Progenitor cell of endocrine pancreas (in vitro differentiated cells): Measurements from ENCODE around the gene MEF2B. TPM values are rescaled to one million over a fixed set of nuclear protein-coding genes. Genes with fewer than 3 reads are reported as not detected.
"Not testable (repeated sequence)": the region's sequence is repeated elsewhere in the genome, so short reads cannot be mapped to it uniquely, and the experiment has no call there.

Experiments used
- DNase-seq: peaks from one replicate; pipeline ENCODE4 v3.0.0; 2021; ENCODE audit warnings: low spot score; ENCODE audit not compliant: unreplicated experiment
- H3K27ac Mint-ChIP-seq: 2 replicates; pipeline ENCODE4 v1.8.0; 2021; ENCODE audit warnings: mild to moderate bottlenecking, moderate library complexity, mixed read lengths
- H3K27me3 Mint-ChIP-seq: 2 replicates; pipeline ENCODE4 v1.8.0; 2021; ENCODE audit warnings: mixed read lengths
- H3K36me3 Mint-ChIP-seq: 2 replicates; pipeline ENCODE4 v1.8.0; 2022; ENCODE audit warnings: mixed read lengths; ENCODE audit not compliant: insufficient read depth
- H3K4me1 Mint-ChIP-seq: 2 replicates; pipeline ENCODE4 v1.8.0; 2021; ENCODE audit warnings: low read depth, mixed read lengths
- H3K4me3 Mint-ChIP-seq: 2 replicates; pipeline ENCODE4 v1.8.0; 2021; ENCODE audit warnings: low read depth, mild to moderate bottlenecking, moderate library complexity, mixed read lengths
- H3K9me3 Mint-ChIP-seq: 2 replicates; pipeline ENCODE4 v1.8.0; 2021; ENCODE audit warnings: low read depth, mixed read lengths
- total RNA-seq: library from RNA; stranded (reverse); gene quantifications from 2 replicates; pipeline ENCODE4 v1.2.1, GENCODE V29; 2021
- TF ChIP-seq, protein P1 (sequence below): fragments of 200-600 bp; sonication (generic); IDR thresholded peaks from one replicate; pipeline ENCODE4 v1.5.0; 2021; ENCODE audit warnings: antibody characterized with exemption, mild to moderate bottlenecking; ENCODE audit not compliant: unreplicated experiment

The MEF2B gene
- total RNA-seq, 1 donor from 2014 or later = 4.2 TPM

DNA sequence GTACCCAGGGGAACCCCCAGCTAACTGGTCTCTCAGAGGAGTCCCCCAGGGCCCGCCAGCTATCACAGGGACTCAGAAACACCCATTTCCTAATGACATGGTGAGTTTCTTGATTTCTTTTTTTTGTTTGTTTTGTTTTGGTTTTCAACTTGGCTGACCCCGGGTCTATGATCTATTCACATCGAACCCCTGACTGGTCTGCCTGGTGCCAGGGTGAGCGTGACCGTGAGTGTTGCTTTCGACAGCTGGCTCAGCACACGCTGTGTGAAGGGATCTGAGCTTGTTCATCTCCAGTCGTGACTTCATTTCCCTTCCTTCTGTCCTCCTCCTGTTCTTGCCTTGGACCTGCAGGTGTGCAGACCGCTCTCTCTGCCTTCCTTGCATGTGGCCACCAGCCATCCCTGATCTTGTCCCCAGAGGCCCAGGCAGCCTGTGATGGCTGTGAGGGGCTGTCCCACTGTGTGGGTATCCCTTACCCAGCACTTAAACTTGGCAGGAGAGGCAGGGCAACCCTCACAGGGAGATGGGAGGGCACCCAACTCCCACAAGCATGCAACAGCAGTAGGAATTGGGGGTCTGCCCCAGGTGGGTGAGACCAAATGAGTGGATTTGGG, 58.0 kb downstream of the MEF2B start:
- peak overlapping the region; percentile 49 for H3K27ac Mint-ChIP-seq
- H3K4me1 Mint-ChIP-seq = peaks cover 3% of the 10 kb centered on the region
- no peak overlapping the region for H3K4me3 Mint-ChIP-seq
- no peak for DNase-seq
- peaks cover 6% of the 10 kb centered on the region for H3K36me3 Mint-ChIP-seq
- TF ChIP-seq, protein P1, sequence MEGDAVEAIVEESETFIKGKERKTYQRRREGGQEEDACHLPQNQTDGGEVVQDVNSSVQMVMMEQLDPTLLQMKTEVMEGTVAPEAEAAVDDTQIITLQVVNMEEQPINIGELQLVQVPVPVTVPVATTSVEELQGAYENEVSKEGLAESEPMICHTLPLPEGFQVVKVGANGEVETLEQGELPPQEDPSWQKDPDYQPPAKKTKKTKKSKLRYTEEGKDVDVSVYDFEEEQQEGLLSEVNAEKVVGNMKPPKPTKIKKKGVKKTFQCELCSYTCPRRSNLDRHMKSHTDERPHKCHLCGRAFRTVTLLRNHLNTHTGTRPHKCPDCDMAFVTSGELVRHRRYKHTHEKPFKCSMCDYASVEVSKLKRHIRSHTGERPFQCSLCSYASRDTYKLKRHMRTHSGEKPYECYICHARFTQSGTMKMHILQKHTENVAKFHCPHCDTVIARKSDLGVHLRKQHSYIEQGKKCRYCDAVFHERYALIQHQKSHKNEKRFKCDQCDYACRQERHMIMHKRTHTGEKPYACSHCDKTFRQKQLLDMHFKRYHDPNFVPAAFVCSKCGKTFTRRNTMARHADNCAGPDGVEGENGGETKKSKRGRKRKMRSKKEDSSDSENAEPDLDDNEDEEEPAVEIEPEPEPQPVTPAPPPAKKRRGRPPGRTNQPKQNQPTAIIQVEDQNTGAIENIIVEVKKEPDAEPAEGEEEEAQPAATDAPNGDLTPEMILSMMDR = no peak
- H3K27me3 Mint-ChIP-seq = peaks cover 18% of the 10 kb centered on the region
- no peaks in the 10 kb centered on the region for H3K9me3 Mint-ChIP-seq

DNA sequence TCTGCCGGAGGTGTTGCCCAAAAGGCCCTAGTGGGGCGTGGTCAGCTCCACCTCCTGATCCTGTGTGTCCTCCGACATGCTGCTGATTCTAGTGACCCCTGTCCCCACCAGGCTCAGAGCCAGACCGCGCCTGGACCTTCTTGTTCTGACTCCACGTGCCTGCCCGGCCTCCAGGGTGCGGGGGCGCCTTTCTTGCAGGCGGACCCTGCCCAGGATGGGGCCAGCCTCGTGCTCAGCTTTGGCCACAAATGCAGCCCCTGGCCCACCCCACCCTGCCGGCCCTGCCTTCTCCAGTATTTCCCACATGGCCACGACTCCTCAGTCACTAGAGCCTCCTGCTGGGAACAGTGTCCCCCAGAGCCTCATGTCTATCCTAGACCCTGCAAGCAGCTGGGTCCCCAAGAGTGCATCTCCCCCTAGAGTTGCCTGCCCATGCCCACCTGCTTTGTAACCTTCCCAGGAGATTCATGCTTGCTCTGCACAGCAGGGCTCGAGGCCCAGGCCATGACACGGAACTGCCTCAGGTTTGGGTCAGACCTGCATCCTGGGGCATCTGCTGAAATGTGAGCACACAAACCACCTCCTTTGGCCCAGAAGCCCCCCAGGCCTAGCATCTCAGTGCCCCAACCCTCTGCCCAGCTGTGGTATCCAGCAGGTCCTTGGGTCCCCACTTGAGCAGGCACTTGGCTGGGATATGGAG, 58.8 kb downstream of the MEF2B start:
- Mint-ChIP-seq H3K9me3 (no peaks in the 10 kb centered on the region), H3K36me3 (peaks cover 6% of the 10 kb centered on the region), H3K27ac (no peak overlapping the region), H3K4me1 (peaks cover 5% of the 10 kb centered on the region), H3K4me3 (no peak overlapping the region), H3K27me3 (peaks cover 18% of the 10 kb centered on the region)
- DNase-seq = no peak
- TF ChIP-seq, protein P1 = no peak

DNA sequence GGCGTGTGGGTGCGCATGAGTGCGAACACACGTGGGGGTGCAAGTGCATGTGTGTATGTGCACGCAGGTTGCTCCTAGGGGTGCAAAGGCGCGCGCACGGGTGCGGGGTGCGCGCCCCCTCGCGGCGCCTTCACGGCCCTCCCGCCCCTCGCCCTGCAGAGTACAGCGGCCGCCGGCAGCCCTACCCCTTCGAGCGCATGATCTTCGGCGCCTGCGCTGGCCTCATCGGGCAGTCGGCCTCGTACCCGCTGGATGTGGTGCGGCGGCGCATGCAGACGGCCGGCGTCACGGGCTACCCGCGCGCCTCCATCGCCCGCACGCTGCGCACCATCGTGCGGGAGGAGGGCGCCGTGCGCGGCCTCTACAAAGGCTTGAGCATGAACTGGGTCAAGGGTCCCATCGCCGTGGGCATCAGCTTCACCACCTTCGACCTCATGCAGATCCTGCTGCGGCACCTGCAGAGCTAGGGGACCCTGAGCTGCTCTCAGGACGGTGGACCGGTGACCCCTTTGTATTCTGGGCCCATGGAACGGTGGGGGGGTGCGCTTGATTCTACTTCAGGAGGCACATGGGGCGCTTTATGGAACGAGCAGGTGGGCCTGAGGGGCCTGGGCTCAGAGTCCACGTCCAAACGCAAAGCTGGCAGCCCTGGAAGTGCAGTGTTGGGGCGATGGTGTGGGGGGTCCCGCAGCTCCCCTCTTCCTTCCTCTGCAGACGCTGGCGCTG, 59.5 kb downstream of the MEF2B start:
- H3K4me3 Mint-ChIP-seq = no peak overlapping the region
- H3K27me3 Mint-ChIP-seq = peaks cover 18% of the 10 kb centered on the region
- TF ChIP-seq, protein P1 = peak; percentile 50
- no peak overlapping the region for H3K27ac Mint-ChIP-seq
- peaks cover 4% of the 10 kb centered on the region for H3K36me3 Mint-ChIP-seq
- DNase-seq = peak; percentile 39
- H3K9me3 Mint-ChIP-seq = no peaks in the 10 kb centered on the region
- peaks cover 8% of the 10 kb centered on the region for H3K4me1 Mint-ChIP-seq

DNA sequence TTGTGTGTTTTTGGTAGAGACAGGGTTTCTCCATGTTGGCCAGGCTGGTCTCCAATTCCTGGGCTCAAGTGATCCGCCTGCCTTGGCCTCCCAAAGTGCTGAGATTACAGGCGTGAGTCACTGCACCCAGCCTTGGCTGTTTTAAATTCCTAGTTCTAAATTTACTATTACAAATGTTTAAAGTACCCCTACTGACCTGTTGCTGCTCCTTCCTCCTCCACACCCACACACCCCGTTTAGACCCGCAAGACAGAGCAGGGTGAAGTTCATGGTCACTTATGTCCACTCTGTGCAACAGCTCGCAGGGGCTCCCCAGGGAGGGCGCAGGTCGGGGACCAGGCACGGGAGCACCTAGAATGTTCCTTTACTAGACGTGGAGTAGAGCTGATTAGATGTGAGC, 60.5 kb downstream of the MEF2B start:
- TF ChIP-seq, protein P1 = no peak
- H3K36me3 Mint-ChIP-seq = peaks cover 2% of the 10 kb centered on the region

DNA sequence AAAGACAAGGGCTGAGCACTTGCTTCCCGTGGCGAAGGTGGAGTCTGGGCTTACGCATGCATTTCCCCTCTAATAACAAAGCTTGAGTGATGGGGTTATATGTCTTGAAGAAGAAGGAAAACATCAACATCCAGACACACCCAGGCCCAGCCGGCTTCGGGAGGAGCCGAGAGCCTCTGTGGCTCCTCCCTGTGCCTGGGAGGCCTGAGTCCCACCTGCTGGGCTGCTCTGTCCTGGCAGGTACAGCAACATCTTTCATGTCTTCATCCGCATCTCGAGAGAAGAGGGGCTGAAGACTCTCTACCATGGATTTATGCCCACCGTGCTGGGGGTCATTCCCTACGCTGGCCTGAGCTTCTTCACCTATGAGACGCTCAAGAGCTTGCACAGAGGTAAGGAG, 62.4 kb downstream of the MEF2B start:
- TF ChIP-seq, protein P1 = no peak
- H3K36me3 Mint-ChIP-seq = peaks cover 2% of the 10 kb centered on the region
- peaks cover 8% of the 10 kb centered on the region for H3K4me1 Mint-ChIP-seq
- no peaks in the 10 kb centered on the region for H3K9me3 Mint-ChIP-seq
- no peak overlapping the region for H3K4me3 Mint-ChIP-seq
- no peak overlapping the region for H3K27ac Mint-ChIP-seq
- no peak for DNase-seq
- H3K27me3 Mint-ChIP-seq = peaks cover 18% of the 10 kb centered on the region

More for the DNA sequence above, 60.5 kb downstream of the MEF2B start:
- DNase-seq = no peak
- no peak overlapping the region for H3K27ac Mint-ChIP-seq
- H3K9me3 Mint-ChIP-seq = no peaks in the 10 kb centered on the region
- peaks cover 18% of the 10 kb centered on the region for H3K27me3 Mint-ChIP-seq
- H3K4me1 Mint-ChIP-seq = peaks cover 11% of the 10 kb centered on the region
- no peak overlapping the region for H3K4me3 Mint-ChIP-seq

DNA sequence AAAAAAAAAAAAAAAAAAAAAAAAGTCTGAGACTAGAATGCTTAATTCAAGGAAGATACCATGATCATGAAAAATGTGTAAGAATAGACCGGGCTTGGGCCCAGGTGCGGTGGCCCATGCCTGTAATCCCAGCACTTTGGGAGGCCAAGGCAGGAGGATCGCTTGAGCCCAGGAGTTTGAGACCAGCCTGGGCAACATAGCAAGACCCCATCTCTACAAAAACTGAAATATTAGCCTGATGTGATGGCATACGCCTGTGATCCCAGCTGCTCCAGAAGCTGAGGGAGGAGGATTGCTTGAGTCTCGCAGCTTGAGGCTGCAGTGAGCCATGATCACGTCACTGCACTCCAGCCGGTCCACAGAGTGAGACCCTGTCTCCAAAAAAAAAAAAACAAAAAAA, 63.1 kb downstream of the MEF2B start:
- not testable (repeated sequence) for H3K36me3 Mint-ChIP-seq, H3K4me3 Mint-ChIP-seq, H3K27ac Mint-ChIP-seq, H3K9me3 Mint-ChIP-seq, H3K4me1 Mint-ChIP-seq, DNase-seq
- peaks cover 14% of the 10 kb centered on the region for H3K27me3 Mint-ChIP-seq
